Karpas-422 (cell line): Measurements from ENCODE around the gene HELB. TPM values are rescaled to one million over a fixed set of nuclear protein-coding genes. Genes with fewer than 3 reads are reported as not detected.
A peak's percentile ranks its signal among the peaks of the same experiment; 100 is the strongest.

Source experiments
- DNase-seq: peaks from one replicate; pipeline ENCODE4 v3.0.0-alpha.2; 2015
- H2AFZ ChIP-seq: fragments of 200-600 bp; sonication (generic); 2 replicates; pipeline ENCODE4 v1.6.1; 2014; ENCODE audit warnings: antibody characterized with exemption, low read length, mixed read lengths
- H3K27ac ChIP-seq: fragments of 200-600 bp; sonication (generic); 2 replicates; pipeline ENCODE4 v1.5.1; 2014; ENCODE audit warnings: mild to moderate bottlenecking, low read length, moderate library complexity
- H3K27me3 ChIP-seq: fragments of 200-600 bp; sonication (generic); 2 replicates; pipeline ENCODE4 v1.6.1; 2014; ENCODE audit warnings: low read length, mixed read lengths
- H3K36me3 ChIP-seq: fragments of 200-600 bp; sonication (generic); 2 replicates; pipeline ENCODE4 v1.6.1; 2014; ENCODE audit warnings: low read length, mixed read lengths; ENCODE audit not compliant: insufficient read depth
- H3K4me1 ChIP-seq: fragments of 200-600 bp; sonication (generic); 2 replicates; pipeline ENCODE4 v1.6.1; 2014; ENCODE audit warnings: mild to moderate bottlenecking, low read length, mixed read lengths
- H3K4me2 ChIP-seq: fragments of 200-600 bp; sonication (generic); 2 replicates; pipeline ENCODE4 v1.6.1; 2014; ENCODE audit warnings: low read length, low read depth, mild to moderate bottlenecking; ENCODE audit not compliant: poor library complexity, severe bottlenecking
- H3K4me3 ChIP-seq: fragments of 200-600 bp; sonication (generic); 2 replicates; pipeline ENCODE4 v1.5.1; 2014; ENCODE audit warnings: mild to moderate bottlenecking, antibody characterized with exemption, low read length, mixed read lengths
- H3K79me2 ChIP-seq: fragments of 200-600 bp; sonication (generic); 2 replicates; pipeline ENCODE4 v1.6.1; 2014; ENCODE audit warnings: mild to moderate bottlenecking, low read length, mixed read lengths
- H3K9ac ChIP-seq: fragments of 200-600 bp; sonication (generic); 2 replicates; pipeline ENCODE4 v1.6.0; 2014; ENCODE audit warnings: low read length
- H3K9me2 ChIP-seq: fragments of 200-600 bp; sonication (generic), shearing (Covaris generic); replicated peaks from 2 replicates; pipeline ENCODE4 v1.6.0; 2014; ENCODE audit warnings: mild to moderate bottlenecking, low read length, moderate library complexity; ENCODE audit not compliant: insufficient read depth
- H3K9me3 ChIP-seq: fragments of 300-700, 200-600 bp; sonication (generic); 2 replicates; pipeline ENCODE4 v1.6.1; 2014; ENCODE audit warnings: low read length, mixed read lengths
- H4K20me1 ChIP-seq: fragments of 200-600 bp; sonication (generic); 2 replicates; pipeline ENCODE4 v1.6.1; 2014; ENCODE audit warnings: mild to moderate bottlenecking, antibody characterized with exemption, low read length, low read depth; ENCODE audit not compliant: insufficient read depth
- total RNA-seq: library from RNA; depleted of rRNA; stranded (reverse); fragments of >200 nt; shearing (Covaris generic); gene quantifications from 2 replicates; pipeline ENCODE4 v1.2.3, GENCODE V29; 2014; ENCODE audit warnings: low replicate concordance

HELB gene
- total RNA-seq, 1 experiment from 2014 or later: 7.7 TPM

GRCh38 chr12:66270613-66271012 is 31.7 kb upstream of the HELB start:
- Histone ChIP-seq H3K4me3 (no peak overlapping the region), H3K79me2 (no peaks in the 10 kb centered on the region), H3K36me3 (no peaks in the 10 kb centered on the region), H3K4me1 (peaks cover 17% of the 10 kb centered on the region), H3K9me3 (no peaks in the 10 kb centered on the region), H3K9me2 (no peaks in the 10 kb centered on the region), H3K27ac (no peak overlapping the region), H4K20me1 (no peaks in the 10 kb centered on the region), H3K27me3 (no peaks in the 10 kb centered on the region), H3K4me2 (no peak overlapping the region), H2AFZ (no peak overlapping the region), H3K9ac (no peak overlapping the region)
- DNase-seq: no peak

GRCh38 chr12:66272650-66273049 is 29.6 kb upstream of the HELB start:
- Histone ChIP-seq H3K4me1 (peaks cover 8% of the 10 kb centered on the region), H3K27ac (no peak overlapping the region), H3K36me3 (no peaks in the 10 kb centered on the region), H3K4me2 (no peak overlapping the region), H3K4me3 (no peak overlapping the region), H3K27me3 (no peaks in the 10 kb centered on the region), H3K9me3 (no peaks in the 10 kb centered on the region), H3K79me2 (no peaks in the 10 kb centered on the region), H3K9me2 (no peaks in the 10 kb centered on the region), H2AFZ (no peak overlapping the region), H4K20me1 (no peaks in the 10 kb centered on the region), H3K9ac (no peak overlapping the region)
- DNase-seq: no peak

- H3K9me2 ChIP-seq: no peaks in the 10 kb centered on the region
- no peaks in the 10 kb centered on the region for H3K79me2 ChIP-seq
- no peaks in the 10 kb centered on the region for H3K9me3 ChIP-seq
- H2AFZ ChIP-seq: no peak overlapping the region
- no peaks in the 10 kb centered on the region for H4K20me1 ChIP-seq
- no peak overlapping the region for H3K9ac ChIP-seq
- no peak for DNase-seq
- H3K36me3 ChIP-seq: no peaks in the 10 kb centered on the region
- H3K27ac ChIP-seq: no peak overlapping the region
- no peaks in the 10 kb centered on the region for H3K27me3 ChIP-seq
- no peak overlapping the region for H3K4me2 ChIP-seq
- no peak overlapping the region for H3K4me3 ChIP-seq
- peaks cover 8% of the 10 kb centered on the region for H3K4me1 ChIP-seq
Observed at GRCh38 chr12:66273147-66273546, 29.1 kb upstream of the HELB start.

- no peaks in the 10 kb centered on the region for H3K9me3 ChIP-seq
- H3K4me2 ChIP-seq: no peak overlapping the region
- H3K9ac ChIP-seq: no peak overlapping the region
- H3K9me2 ChIP-seq: no peaks in the 10 kb centered on the region
- H3K27me3 ChIP-seq: no peaks in the 10 kb centered on the region
- no peaks in the 10 kb centered on the region for H3K4me1 ChIP-seq
- DNase-seq: no peak
- H3K27ac ChIP-seq: no peak overlapping the region
- H3K4me3 ChIP-seq: no peak overlapping the region
- H3K79me2 ChIP-seq: no peaks in the 10 kb centered on the region
- no peak overlapping the region for H2AFZ ChIP-seq
- H3K36me3 ChIP-seq: no peaks in the 10 kb centered on the region
- no peaks in the 10 kb centered on the region for H4K20me1 ChIP-seq
Observed at GRCh38 chr12:66275040-66275439, 27.3 kb upstream of the HELB start.

- no peak overlapping the region for H3K4me2 ChIP-seq
Observed at GRCh38 chr12:66279123-66279712, 23.1 kb upstream of the HELB start.

GRCh38 chr12:66280561-66280960 is 21.7 kb upstream of the HELB start:
- H3K9ac ChIP-seq: no peak overlapping the region
- no peaks in the 10 kb centered on the region for H3K9me2 ChIP-seq
- no peaks in the 10 kb centered on the region for H3K36me3 ChIP-seq
- no peaks in the 10 kb centered on the region for H3K27me3 ChIP-seq
- H3K9me3 ChIP-seq: no peaks in the 10 kb centered on the region
- no peaks in the 10 kb centered on the region for H4K20me1 ChIP-seq
- H2AFZ ChIP-seq: no peak overlapping the region
- no peaks in the 10 kb centered on the region for H3K4me1 ChIP-seq
- no peak overlapping the region for H3K4me3 ChIP-seq
- no peak overlapping the region for H3K27ac ChIP-seq
- H3K79me2 ChIP-seq: no peaks in the 10 kb centered on the region
- no peak overlapping the region for H3K4me2 ChIP-seq
- DNase-seq: no peak

More at GRCh38 chr12:66279123-66279712, 23.1 kb upstream of the HELB start:
- Histone ChIP-seq H4K20me1 (no peaks in the 10 kb centered on the region), H3K79me2 (no peaks in the 10 kb centered on the region), H3K9me3 (no peaks in the 10 kb centered on the region), H3K4me1 (no peaks in the 10 kb centered on the region), H3K36me3 (no peaks in the 10 kb centered on the region), H3K9me2 (no peaks in the 10 kb centered on the region), H2AFZ (no peak overlapping the region), H3K27me3 (no peaks in the 10 kb centered on the region), H3K9ac (no peak overlapping the region), H3K4me3 (no peak overlapping the region), H3K27ac (no peak overlapping the region)
- peak; percentile 41 for DNase-seq

- H3K27ac ChIP-seq: no peak overlapping the region
- no peaks in the 10 kb centered on the region for H3K27me3 ChIP-seq
Observed at GRCh38 chr12:66282244-66282643, 20.0 kb upstream of the HELB start.

GRCh38 chr12:66287275-66287674 is 15.0 kb upstream of the HELB start:
- Histone ChIP-seq H3K9me2 (no peaks in the 10 kb centered on the region), H3K9ac (no peak overlapping the region), H3K4me1 (no peaks in the 10 kb centered on the region), H3K27me3 (no peaks in the 10 kb centered on the region), H3K79me2 (no peaks in the 10 kb centered on the region), H3K27ac (no peak overlapping the region), H4K20me1 (no peaks in the 10 kb centered on the region), H3K36me3 (no peaks in the 10 kb centered on the region), H3K4me3 (no peak overlapping the region), H3K9me3 (no peaks in the 10 kb centered on the region), H2AFZ (no peak overlapping the region), H3K4me2 (no peak overlapping the region)
- DNase-seq: peak; percentile 21

More at GRCh38 chr12:66282244-66282643, 20.0 kb upstream of the HELB start:
- Histone ChIP-seq H3K9me2 (no peaks in the 10 kb centered on the region), H2AFZ (no peak overlapping the region), H3K36me3 (no peaks in the 10 kb centered on the region), H3K4me2 (no peak overlapping the region), H3K4me1 (no peaks in the 10 kb centered on the region), H3K79me2 (no peaks in the 10 kb centered on the region), H3K9ac (no peak overlapping the region), H3K9me3 (no peaks in the 10 kb centered on the region), H3K4me3 (no peak overlapping the region), H4K20me1 (no peaks in the 10 kb centered on the region)
- no peak for DNase-seq
